Measurements from ENCODE around the gene INPP4A.

The INPP4A gene

GRCh38 chr2:98519156-98519555, 74.5 kb downstream of the INPP4A start:
- DNase-seq = no peak

GRCh38 chr2:98519851-98520250, 75.2 kb downstream of the INPP4A start:
- no peak for DNase-seq

DNA sequence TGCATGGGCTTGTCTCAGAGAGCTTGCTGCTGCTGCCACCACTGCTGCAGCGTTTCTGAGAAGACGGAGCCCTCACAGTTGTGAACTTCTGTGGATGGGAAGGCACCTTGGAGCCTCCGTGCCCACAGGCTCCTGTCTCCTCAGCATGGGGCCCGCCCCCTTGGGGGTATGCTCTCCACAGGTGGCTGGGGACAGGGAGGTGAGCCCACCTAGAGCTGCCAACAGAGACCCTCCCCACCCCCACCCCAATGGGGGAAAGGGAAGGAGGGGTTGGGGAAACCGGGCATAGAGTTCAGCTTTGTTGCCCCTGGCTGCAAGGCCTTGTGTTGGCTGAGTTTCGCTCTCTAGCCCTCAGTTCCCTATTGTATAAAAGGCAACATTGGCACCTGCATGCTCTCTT, 76.1 kb downstream of the INPP4A start:
- no peak for DNase-seq

GRCh38 chr2:98521266-98521665, 76.6 kb downstream of the INPP4A start:
- DNase-seq = no peak

GRCh38 chr2:98522854-98523253, 78.2 kb downstream of the INPP4A start:
- DNase-seq = no peak

- DNase-seq = no peak
Measured at GRCh38 chr2:98524168-98524567, 79.5 kb downstream of the INPP4A start.

- no peak for DNase-seq
Measured at GRCh38 chr2:98528349-98528748, 83.7 kb downstream of the INPP4A start.

DNA sequence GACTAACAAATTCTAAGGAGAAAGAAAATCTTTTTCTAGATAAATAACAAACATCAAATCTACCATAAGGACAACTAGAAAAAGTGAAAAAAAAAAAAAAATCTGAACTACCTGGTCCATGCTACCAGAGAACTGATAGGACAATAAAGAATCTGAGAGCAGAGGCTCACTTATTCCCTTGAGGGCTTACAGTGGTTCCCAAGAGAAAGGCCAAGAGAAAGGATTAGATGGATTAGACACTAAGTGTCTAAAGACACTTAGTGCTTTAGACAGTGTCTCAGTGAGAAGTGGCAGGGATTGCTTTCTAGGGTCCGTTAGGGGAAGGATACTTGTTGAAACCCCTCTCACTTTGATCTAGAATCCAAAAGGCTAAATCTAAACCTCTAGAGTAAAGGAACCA, 85.5 kb downstream of the INPP4A start:
- DNase-seq = no peak

DNA sequence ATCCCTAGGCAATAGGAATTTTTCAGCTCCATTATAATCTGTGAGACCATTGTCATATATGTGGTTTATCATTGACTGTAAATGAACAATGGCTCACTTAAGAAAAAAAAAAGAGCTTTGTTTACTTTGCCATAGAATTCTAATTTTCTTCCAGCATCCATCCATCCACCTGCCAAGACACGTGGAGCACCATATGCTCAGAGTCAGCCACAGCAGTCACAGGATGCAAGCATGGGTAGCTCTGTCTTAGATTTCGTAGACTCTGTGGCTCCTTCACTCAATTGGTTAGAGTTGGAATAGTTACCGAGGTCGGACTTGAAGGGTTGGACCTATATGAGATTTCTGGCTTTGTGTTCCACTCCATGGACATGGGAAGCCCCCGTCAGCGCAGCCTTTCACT, 88.1 kb downstream of the INPP4A start:
- DNase-seq = no peak

GRCh38 chr2:98533547-98533946, 88.9 kb downstream of the INPP4A start:
- DNase-seq = no peak

- DNase-seq = no peak
Measured at GRCh38 chr2:98534761-98535160, 90.1 kb downstream of the INPP4A start.

- no peak for DNase-seq
Measured at GRCh38 chr2:98535971-98536677, 91.5 kb downstream of the INPP4A start.

DNA sequence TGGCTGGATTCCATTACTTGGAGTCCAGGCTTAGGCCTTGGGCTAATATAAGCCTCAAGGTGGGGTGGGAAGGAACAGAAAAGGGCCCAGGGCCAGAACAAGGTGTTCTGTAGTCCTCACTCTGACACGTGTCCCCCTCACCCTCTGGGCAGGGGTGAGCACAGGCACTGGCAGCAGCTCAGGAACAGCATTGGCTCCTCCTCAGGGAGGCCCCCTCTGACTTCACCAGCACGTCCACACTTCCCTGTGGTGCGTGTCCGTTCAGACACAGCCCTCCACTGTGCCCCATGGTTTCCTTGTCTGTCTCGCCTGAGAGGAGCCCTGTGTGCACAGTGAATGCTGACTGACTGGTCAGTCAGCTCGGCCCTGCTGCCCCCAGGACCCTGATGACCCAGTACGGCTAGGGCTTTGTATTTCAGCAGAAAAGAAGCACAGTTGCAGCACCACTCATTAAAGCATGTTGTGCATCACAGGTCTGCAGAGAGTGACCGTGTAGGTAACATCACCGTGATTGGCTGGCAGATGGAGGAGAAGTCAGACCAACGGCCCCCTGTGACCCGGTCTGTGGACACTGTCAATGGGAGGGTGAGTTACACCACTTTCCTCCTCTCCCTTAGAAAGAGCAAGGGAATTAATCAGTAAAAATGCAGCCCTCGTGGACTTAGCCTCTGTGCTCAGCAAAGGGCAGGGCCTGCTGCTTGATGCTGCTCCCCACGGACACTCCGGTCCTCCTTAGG, 92.9 kb downstream of the INPP4A start:
- no peak for DNase-seq

DNA sequence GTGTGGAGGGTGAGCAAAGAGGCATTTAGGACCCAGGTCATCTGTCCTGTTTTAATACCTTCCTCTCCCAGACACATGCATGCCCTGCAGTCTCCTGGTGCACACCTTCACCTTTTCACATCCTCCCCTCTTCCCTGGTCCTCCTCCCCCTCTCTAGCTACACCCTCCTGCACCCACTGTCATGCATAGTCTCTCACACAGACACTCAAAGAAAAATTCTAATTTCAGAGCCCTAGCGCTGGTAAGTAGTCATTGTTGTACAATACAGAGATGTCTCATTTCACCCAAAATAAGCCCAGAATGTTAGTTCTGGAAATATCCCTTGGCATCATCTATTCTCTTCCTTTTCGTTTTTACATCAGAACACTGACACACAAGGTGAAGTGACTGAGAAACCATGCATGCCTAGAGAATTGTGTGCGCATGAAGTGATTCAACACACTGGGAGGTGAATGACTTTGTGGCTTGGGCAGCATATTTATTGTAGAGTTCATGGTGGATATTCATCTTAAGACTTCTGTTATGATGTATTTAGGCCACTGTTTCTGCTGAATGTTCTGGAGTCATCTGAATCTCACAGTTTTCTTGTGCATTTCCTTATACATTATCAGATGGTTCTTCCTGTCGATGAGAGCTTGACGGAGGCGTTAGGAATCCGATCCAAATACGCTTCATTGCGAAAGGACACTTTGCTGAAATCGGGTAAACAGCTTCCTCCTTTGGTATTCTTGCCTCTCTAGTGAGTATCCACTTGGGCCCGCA, 93.8 kb downstream of the INPP4A start:
- no peak for DNase-seq

GRCh38 chr2:98539056-98539735, 94.5 kb downstream of the INPP4A start:
- no peak for DNase-seq

DNA sequence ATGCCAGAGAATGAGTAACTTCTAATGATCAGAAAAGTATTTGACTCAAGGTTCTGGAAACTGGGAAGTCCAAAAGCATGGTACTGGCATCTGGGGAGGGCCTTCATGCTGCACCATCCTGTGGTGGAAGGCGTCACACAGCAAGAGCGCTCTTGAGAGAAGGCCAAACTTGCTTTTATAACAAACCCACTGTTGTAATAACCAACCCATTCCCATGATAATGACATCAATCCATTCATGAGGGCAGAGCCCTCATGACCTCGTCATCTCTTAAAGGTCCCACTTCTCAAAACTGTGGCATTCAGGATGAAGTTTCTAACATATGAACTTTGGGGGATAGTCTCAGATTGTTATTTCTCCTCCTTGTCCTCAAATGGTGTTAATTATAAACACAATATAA, 95.9 kb downstream of the INPP4A start:
- DNase-seq = no peak

DNA sequence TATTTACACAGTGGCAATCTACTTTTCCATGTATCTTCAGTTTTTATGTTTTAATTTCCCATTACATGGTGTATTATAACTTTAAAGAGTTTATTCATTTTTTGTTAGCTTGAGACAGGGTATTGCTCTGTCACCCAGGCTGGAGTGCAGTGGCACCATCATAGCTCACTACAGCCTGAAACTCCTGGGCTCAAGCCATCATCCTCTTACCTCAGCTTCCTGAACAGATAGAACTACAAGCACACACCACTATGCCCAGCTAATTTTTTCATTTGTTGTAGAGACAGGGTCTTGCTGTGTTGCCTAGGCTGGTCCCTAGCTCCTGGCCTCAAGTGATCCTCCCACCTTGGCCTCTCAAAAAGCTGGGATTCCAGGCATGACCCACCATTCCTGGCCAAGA, 96.8 kb downstream of the INPP4A start:
- DNase-seq = no peak

DNA sequence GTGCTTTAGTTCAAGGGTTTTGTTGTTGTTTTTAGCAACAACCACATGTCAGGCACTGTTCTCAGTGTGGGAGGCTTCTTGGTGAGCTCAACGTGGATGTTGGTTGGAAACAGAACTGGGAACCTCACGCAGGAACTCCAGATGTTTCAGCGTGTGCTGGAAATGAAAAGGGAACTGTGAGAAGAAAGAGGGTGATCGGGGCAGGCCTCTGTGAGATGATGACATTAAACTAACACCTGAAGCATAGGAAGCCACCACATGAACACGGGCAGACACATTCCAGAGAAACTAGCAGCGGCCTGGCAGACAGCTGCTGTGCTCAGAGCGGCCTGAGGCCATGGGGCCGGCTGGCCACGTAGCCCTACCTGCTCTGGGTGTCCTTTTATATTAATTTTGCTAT, 97.2 kb downstream of the INPP4A start:
- no peak for DNase-seq

DNA sequence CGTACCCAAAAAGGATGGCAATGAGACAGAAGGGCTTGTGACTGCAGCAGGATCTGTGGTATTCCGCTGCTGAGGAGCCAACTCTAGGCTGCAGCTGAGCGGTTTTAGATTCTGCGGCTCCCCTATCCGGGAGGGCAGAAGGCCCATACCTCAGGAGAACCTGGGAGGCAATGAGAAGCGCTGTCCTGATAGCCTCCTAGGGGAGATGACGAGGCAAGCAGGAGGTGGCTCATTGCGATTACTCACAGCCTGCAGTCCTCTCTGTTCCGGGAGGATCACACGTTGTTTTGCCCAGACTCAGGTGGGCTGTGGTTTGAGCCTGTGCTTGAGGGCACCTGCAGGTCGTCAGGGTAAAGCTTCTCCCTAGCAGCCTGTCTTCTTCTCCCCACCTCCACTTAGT, 98.6 kb downstream of the INPP4A start:
- no peak for DNase-seq

GRCh38 chr2:98543842-98544241, 99.2 kb downstream of the INPP4A start:
- no peak for DNase-seq

DNA sequence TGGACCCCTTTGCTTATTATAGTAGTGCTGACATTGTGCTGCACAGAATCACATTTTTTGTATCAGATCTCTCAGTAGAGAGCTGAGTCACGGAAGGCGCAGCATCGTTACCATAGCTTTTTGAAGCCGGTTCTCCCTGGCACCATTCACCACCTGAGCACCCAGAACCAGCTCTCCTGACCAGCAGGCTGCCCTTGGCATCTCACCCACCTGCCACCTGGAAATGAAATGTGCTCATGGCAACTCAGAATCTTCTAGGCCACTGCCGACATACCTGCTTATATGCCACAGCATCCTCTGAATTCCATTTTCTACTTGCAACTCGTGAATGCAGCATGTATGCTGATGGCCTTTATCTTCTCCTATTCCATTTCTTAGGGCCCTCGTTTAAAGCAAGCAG, 100.9 kb downstream of the INPP4A start:
- no peak for DNase-seq

DNA sequence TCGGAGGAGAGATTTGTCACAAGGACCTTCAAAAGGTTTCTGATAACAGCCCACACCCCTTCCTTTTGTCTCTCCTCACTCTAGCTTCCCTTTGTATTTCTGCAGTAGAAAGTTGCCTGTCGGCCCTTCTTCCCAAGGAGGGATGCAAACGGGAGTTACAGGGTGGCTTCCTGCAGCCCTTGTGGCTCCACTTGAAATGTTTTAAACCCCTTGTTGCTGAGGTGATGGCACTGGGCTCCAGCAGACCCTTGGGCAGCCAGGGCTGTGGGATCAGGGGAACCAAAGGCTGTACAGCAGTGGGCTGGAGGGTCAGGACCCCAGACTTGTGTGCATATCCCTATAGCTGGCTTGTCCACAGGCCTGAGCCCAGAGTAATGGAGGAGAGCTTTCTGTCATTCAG, 101.5 kb downstream of the INPP4A start:
- DNase-seq = no peak

GRCh38 chr2:98547092-98547790, 102.6 kb downstream of the INPP4A start:
- DNase-seq = no peak

Measured in T1000 (cell line).